ENCODE results near the gene FOXP3. TPM values are rescaled to one million over a fixed set of nuclear protein-coding genes. Genes with fewer than 3 reads are reported as not detected.
A peak's percentile ranks its signal among the peaks of the same experiment; 100 is the strongest.

The FOXP3 gene
- total RNA-seq, 2 donors from 2014 or later = 0.55 to 0.78 TPM

GRCh38 chrX:49210406-49210805, 54.1 kb downstream of the FOXP3 start:
- no peak overlapping the region for H3K4me3 Mint-ChIP-seq
- H3K27me3 Mint-ChIP-seq = peaks cover 0 to 3% of the 10 kb centered on the region in 2 donors
- H3K36me3 Mint-ChIP-seq = no peaks in the 10 kb centered on the region
- H3K9me3 Mint-ChIP-seq = peaks cover 5% of the 10 kb centered on the region
- ATAC-seq = no peak
- DNase-seq (ENCODE audit: low spot score) = no peak
- no peaks in the 10 kb centered on the region for H3K4me1 Mint-ChIP-seq (ENCODE audit: low read depth in 2 of 2)
- H3K27ac Mint-ChIP-seq = no peak overlapping the region

DNA sequence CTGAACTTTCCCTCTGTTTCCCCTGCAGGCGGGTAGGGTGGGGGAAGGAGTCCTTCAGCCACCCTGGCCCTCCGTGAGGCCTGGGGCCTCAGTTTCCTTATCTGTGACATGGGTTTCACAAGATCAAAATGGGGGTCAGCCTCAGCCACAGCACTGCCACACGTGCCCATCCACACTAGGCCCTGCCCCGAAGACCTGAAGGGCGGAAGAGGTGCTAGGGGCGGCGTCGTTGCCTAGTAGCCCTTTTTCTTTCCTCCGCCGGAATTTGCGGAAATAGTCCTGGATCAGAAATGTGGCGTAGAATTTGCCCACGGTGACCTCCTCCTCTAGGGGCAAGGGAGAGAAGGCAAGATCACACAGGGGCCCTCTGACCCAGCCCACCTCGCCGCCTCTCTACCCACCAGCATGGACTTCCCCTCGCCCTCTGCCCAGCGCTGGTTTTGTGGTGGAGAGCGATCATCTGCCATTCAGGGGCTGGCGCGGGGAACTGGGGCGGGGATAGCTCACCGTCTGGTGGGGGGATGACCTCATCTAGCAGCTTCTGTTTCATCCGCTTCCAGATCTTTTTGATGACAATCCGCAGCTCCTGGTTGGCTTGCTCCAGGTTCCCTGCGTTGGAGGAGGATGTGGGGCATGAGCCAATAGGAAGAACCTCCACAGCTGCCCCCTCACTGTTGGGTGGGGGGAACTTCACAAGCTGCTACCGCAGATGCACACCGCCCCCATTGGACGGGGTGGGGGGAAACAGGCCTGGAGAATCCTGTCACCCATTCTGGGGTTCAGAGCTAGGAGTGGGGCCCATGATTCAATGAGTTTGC, 54.9 kb downstream of the FOXP3 start:
- no peaks in the 10 kb centered on the region for H3K4me1 Mint-ChIP-seq (ENCODE audit: low read depth in 2 of 2)
- H3K36me3 Mint-ChIP-seq = no peaks in the 10 kb centered on the region
- H3K4me3 Mint-ChIP-seq = no peak overlapping the region
- peak in 1 of 2 donors; percentile 57 for ATAC-seq
- H3K9me3 Mint-ChIP-seq = peaks cover 5% of the 10 kb centered on the region
- no peak for DNase-seq (ENCODE audit: low spot score)
- H3K27ac Mint-ChIP-seq = no peak overlapping the region
- peaks cover 0 to 3% of the 10 kb centered on the region in 2 donors for H3K27me3 Mint-ChIP-seq

GRCh38 chrX:49208399-49208798, 56.1 kb downstream of the FOXP3 start:
- peaks cover 0 to 6% of the 10 kb centered on the region in 2 donors for H3K27me3 Mint-ChIP-seq
- H3K27ac Mint-ChIP-seq = no peak overlapping the region
- H3K4me1 Mint-ChIP-seq (ENCODE audit: low read depth in 2 of 2) = no peaks in the 10 kb centered on the region
- no peak for DNase-seq (ENCODE audit: low spot score)
- no peak for ATAC-seq
- peaks cover 5% of the 10 kb centered on the region for H3K9me3 Mint-ChIP-seq
- H3K36me3 Mint-ChIP-seq = no peaks in the 10 kb centered on the region
- no peak overlapping the region for H3K4me3 Mint-ChIP-seq

DNA sequence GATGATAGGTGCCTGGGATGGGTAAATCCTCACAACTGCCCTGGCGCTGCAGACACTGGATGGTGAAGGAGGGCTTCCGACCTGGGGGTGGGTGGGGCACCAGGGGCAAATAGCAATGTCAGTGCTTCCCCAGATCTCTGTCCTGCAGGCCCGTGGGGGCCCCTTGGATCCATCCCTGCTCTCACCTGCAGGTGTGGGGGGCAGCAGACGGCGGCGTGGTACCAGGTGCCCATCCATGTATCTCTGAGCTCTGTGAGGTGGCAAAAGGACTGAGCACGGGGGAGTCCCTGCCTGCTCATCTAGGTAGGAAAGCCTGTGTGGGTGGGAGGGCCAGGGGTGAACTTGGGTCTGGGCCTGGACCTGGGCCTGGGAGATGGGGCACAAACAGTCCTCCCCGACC, 58.0 kb downstream of the FOXP3 start:
- Mint-ChIP-seq H3K9me3 (no peaks in the 10 kb centered on the region), H3K4me1 (ENCODE audit: low read depth in 2 of 2) (no peaks in the 10 kb centered on the region), H3K27me3 (peaks cover 0 to 6% of the 10 kb centered on the region in 2 donors), H3K36me3 (no peaks in the 10 kb centered on the region), H3K27ac (no peak overlapping the region), H3K4me3 (no peak overlapping the region)
- no peak for DNase-seq (ENCODE audit: low spot score)
- no peak for ATAC-seq

DNA sequence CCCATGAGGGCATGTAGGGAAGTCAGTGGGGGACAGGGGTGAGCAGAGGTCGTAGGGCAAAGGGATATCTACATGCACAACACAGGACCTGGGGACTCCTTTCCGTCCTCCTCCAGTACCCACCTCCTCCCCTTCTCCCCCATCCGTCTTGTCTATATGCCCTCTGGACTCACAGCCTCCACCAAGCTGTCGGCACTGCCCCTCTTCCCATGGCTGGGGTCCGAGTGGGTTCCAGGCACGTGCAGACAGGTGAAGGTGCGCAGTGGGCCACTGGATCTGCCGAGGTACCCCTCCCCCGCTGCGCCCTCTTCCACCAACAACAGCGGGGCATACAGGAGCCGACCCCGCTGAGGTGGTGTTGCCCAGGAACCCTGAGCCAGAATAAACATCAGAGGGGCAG, 59.1 kb downstream of the FOXP3 start:
- no peak for ATAC-seq
- peaks cover 0 to 3% of the 10 kb centered on the region in 2 donors for H3K4me1 Mint-ChIP-seq (ENCODE audit: low read depth in 2 of 2)
- H3K4me3 Mint-ChIP-seq = no peak overlapping the region
- H3K27me3 Mint-ChIP-seq = peaks cover 0 to 4% of the 10 kb centered on the region in 2 donors
- no peak for DNase-seq (ENCODE audit: low spot score)
- H3K36me3 Mint-ChIP-seq = no peaks in the 10 kb centered on the region
- H3K27ac Mint-ChIP-seq = no peak overlapping the region
- H3K9me3 Mint-ChIP-seq = no peaks in the 10 kb centered on the region

DNA sequence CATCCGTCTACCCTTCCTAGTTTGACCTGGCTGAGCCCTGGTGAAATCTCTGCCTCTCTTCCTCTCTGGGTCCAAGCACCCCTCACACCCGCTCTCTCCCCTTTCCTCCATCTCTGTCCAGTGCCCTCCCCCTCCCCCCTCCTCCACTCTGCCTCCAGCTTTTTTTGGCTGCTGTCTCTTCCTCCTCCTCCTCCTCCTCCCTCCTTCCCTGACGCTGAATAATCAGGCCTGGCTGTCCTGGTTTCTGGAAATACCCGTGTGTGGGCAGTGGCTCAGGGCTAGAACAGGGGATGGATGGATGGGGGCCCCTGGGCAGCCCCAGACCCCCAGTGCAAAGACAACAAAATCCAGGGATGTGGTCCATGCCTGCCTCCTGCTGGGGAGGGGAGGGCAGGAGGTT, 59.8 kb downstream of the FOXP3 start:
- Mint-ChIP-seq H3K4me3 (no peak overlapping the region), H3K36me3 (no peaks in the 10 kb centered on the region), H3K27ac (no peak overlapping the region), H3K4me1 (ENCODE audit: low read depth in 2 of 2) (peaks cover 0 to 4% of the 10 kb centered on the region in 2 donors), H3K9me3 (no peaks in the 10 kb centered on the region), H3K27me3 (peaks cover 0 to 4% of the 10 kb centered on the region in 2 donors)
- DNase-seq (ENCODE audit: low spot score) (no peak), ATAC-seq (no peak)

DNA sequence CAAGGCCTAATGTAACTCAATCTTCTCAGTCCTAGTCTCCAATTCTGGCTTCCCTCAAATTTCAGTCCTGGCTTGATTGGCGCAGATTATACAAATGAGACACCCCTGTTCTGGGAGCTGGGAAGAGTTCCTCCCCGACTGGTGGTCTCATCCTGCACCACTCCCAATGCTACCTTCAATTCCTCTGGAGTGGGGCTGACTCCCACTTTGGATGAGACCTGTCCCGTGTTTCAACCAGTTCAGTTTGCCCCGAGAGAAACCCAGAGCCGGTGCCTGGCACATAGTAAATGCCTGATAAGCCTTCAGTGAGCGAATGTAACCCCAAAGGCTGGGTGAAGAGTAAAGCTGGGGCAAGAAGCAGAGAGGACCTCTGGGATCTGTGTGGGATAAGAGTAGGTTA, 60.5 kb downstream of the FOXP3 start:
- no peak for ATAC-seq
- Mint-ChIP-seq H3K4me3 (no peak overlapping the region), H3K27me3 (peaks cover 0 to 4% of the 10 kb centered on the region in 2 donors), H3K9me3 (no peaks in the 10 kb centered on the region), H3K27ac (no peak overlapping the region), H3K4me1 (ENCODE audit: low read depth in 2 of 2) (peaks cover 4 to 8% of the 10 kb centered on the region in 2 donors), H3K36me3 (no peaks in the 10 kb centered on the region)
- DNase-seq (ENCODE audit: low spot score) = no peak

DNA sequence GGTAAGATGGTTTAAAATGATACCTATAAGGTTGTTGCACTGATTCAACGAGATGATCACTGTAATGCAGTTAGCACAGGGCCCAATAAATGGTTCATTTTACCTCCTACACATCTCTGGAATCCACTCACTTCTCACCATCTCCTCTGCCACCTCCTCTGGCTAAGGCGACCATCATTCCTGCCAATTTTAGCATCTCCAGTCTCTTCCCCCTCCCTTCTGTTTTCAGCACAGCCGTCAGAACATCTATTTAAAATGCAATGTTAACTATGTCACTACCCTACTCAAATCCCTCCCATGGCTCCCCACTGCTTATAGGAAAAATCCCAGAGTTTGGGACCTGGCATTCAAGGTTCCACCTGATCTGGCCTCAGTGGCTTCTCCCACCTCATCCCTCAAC, 61.0 kb downstream of the FOXP3 start:
- H3K9me3 Mint-ChIP-seq = no peaks in the 10 kb centered on the region
- no peak overlapping the region for H3K27ac Mint-ChIP-seq
- ATAC-seq (no peak), DNase-seq (ENCODE audit: low spot score) (no peak)
- H3K4me1 Mint-ChIP-seq (ENCODE audit: low read depth in 2 of 2) = peaks cover 5 to 11% of the 10 kb centered on the region in 2 donors
- H3K36me3 Mint-ChIP-seq = no peaks in the 10 kb centered on the region
- H3K27me3 Mint-ChIP-seq = peaks cover 0 to 4% of the 10 kb centered on the region in 2 donors
- no peak overlapping the region for H3K4me3 Mint-ChIP-seq

DNA sequence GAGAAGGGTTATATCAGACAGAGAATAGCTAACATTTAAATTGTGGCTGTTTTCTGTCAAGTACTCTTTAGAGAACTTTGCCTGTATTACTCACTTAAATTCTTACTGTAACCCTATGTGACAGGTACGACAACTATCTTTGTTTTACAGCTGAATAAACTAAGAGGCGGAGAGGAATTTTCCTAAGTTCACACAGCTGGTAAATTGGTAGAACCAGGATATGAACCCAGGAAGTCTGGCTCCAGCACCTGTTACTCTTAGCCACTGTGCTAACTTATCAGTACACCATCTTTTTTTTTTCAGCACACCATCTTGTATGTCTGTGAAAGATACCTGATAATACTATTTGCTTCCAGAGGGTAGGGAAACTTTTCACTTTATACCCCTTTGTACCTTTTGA, 62.5 kb downstream of the FOXP3 start:
- ATAC-seq = no peak
- no peak for DNase-seq (ENCODE audit: low spot score)
- Mint-ChIP-seq H3K27me3 (peaks cover 9 to 10% of the 10 kb centered on the region in 2 donors), H3K4me1 (ENCODE audit: low read depth in 2 of 2) (peaks cover 14 to 15% of the 10 kb centered on the region in 2 donors), H3K27ac (no peak overlapping the region), H3K36me3 (no peaks in the 10 kb centered on the region), H3K9me3 (no peaks in the 10 kb centered on the region), H3K4me3 (no peak overlapping the region)

Other genes starting within 250 kb of the FOXP3 start
- 10 to 100 TPM; 38.6 to 45.6 TPM for gene TFE3, start 221.4 kb downstream of the FOXP3 start, total RNA-seq
- 1 to 10 TPM; 5.3 to 9.0 TPM for gene CCDC120, start 205.7 kb downstream of the FOXP3 start, total RNA-seq
- gene PRAF2, start 190.7 kb downstream of the FOXP3 start, total RNA-seq = 10 to 100 TPM; 16.4 to 19.5 TPM
- gene WDR45, start 184.8 kb downstream of the FOXP3 start, total RNA-seq = 10 to 100 TPM; 48.1 to 62.3 TPM
- gene GPKOW, start 141.0 kb downstream of the FOXP3 start, total RNA-seq = 10 to 100 TPM; 19.1 to 27.7 TPM
- gene MAGIX, start 102.0 kb downstream of the FOXP3 start, total RNA-seq = 1 to 10 TPM; 1.2 to 1.3 TPM
- gene PLP2, start 92.8 kb downstream of the FOXP3 start, total RNA-seq = 10 to 100 TPM; 50.6 to 54.0 TPM
- gene PRICKLE3, start 78.3 kb downstream of the FOXP3 start, total RNA-seq = 10 to 100 TPM; 13.1 to 16.0 TPM
- gene SYP, start 64.5 kb downstream of the FOXP3 start, total RNA-seq = 1 to 10 TPM in 1 of 2 donors, under 1 TPM in 1; 0.84 to 1.7 TPM
- under 1 TPM in 1 of 2 donors, not detected in 1; 0.14 TPM for gene CACNA1F, start 31.4 kb downstream of the FOXP3 start, total RNA-seq
- gene CCDC22, start 29.2 kb downstream of the FOXP3 start, total RNA-seq = 10 to 100 TPM; 25.6 to 25.7 TPM
- 1 to 10 TPM; 3.4 to 3.8 TPM for gene PPP1R3F, start 5.1 kb upstream of the FOXP3 start, total RNA-seq
- not detected for gene GAGE10, start 38.9 kb upstream of the FOXP3 start, total RNA-seq
- gene GAGE12J, start 57.3 kb upstream of the FOXP3 start, total RNA-seq = not detected
- not detected for gene GAGE13, start 66.9 kb upstream of the FOXP3 start, total RNA-seq